Mucosa of descending colon (tissue), 3 donors: ENCODE measurements around the gene C1QTNF4. TPM values are rescaled to one million over a fixed set of nuclear protein-coding genes. Genes with fewer than 3 reads are reported as not detected.

Experiments used
- ATAC-seq: fragments of 200-7000 bp; cut with Tn5 transposase; one replicate; pipeline ENCODE4 v1.9.1; 2020; ENCODE audit warnings: mild to moderate bottlenecking, moderate library complexity
- DNase-seq, 3 donors: peaks; one replicate each; pipeline ENCODE4 v3.0.0-alpha.2; 2020
- H3K36me3 ChIP-seq: fragments of 200-600 bp; one replicate; pipeline ENCODE4 v1.8.0; 2021; ENCODE audit warnings: low read depth, mild to moderate bottlenecking
- H3K4me1 ChIP-seq: fragments of 200-600 bp; one replicate; pipeline ENCODE4 v1.8.0; 2021; ENCODE audit warnings: low read depth, mild to moderate bottlenecking
- H3K4me3 ChIP-seq: fragments of 200-600 bp; one replicate; pipeline ENCODE4 v1.8.0; 2021; ENCODE audit warnings: mild to moderate bottlenecking
- H3K9me3 ChIP-seq: fragments of 200-600 bp; one replicate; pipeline ENCODE4 v1.8.0; 2021; ENCODE audit warnings: mild to moderate bottlenecking
- intact Hi-C, 2 donors: fragments of 100-400 bp; cut with DNase I in 1 of 2; cut with micrococcal nuclease in 1 of 2; formaldehyde crosslinking; loops; one replicate each; pipeline versions ENCODE4 v1.11.0 to v1.11.1; 2022; cut with DNase I, micrococcal nuclease
- total RNA-seq, 3 donors: library from RNA; stranded (reverse); fragmentation: NEBNext Ultra II Directional in 2 of 3; extraction: Animal tissue kit (Norgen Biotek cat#: 25700) in 2 of 3; gene quantifications; one replicate each; pipeline versions ENCODE4 v1.2.1 to v1.2.4, GENCODE V29; 2021 to 2023
- TF ChIP-seq, protein P1 (sequence below): fragments of 200-600 bp; IDR thresholded peaks from one replicate; pipeline ENCODE4 v1.8.0; 2022; ENCODE audit warnings: antibody characterized with exemption, mild to moderate bottlenecking
- donor health status: DM: no; HTN: no; CAD: no; lungs with moderate emphysema.
- donor health status: DM: no; HTN: no; CAD: no.
- donor health status: DM: no; HTN: yes; CAD: no.

C1QTNF4 gene
- total RNA-seq, 3 donors from 2014 or later, result 0.17 to 3.5 (median 0.34) TPM

GRCh38 chr11:47589118-47589517, 5.1 kb downstream of the C1QTNF4 start:
- TF ChIP-seq, protein P1, sequence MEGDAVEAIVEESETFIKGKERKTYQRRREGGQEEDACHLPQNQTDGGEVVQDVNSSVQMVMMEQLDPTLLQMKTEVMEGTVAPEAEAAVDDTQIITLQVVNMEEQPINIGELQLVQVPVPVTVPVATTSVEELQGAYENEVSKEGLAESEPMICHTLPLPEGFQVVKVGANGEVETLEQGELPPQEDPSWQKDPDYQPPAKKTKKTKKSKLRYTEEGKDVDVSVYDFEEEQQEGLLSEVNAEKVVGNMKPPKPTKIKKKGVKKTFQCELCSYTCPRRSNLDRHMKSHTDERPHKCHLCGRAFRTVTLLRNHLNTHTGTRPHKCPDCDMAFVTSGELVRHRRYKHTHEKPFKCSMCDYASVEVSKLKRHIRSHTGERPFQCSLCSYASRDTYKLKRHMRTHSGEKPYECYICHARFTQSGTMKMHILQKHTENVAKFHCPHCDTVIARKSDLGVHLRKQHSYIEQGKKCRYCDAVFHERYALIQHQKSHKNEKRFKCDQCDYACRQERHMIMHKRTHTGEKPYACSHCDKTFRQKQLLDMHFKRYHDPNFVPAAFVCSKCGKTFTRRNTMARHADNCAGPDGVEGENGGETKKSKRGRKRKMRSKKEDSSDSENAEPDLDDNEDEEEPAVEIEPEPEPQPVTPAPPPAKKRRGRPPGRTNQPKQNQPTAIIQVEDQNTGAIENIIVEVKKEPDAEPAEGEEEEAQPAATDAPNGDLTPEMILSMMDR, result no peak
- Histone ChIP-seq H3K36me3 (no peaks in the 10 kb centered on the region), H3K9me3 (no peaks in the 10 kb centered on the region), H3K4me1 (peaks cover 7% of the 10 kb centered on the region), H3K4me3 (no peak overlapping the region)
- no peak for DNase-seq
- intact Hi-C loops, result no loop called here
- no peak for ATAC-seq

DNA sequence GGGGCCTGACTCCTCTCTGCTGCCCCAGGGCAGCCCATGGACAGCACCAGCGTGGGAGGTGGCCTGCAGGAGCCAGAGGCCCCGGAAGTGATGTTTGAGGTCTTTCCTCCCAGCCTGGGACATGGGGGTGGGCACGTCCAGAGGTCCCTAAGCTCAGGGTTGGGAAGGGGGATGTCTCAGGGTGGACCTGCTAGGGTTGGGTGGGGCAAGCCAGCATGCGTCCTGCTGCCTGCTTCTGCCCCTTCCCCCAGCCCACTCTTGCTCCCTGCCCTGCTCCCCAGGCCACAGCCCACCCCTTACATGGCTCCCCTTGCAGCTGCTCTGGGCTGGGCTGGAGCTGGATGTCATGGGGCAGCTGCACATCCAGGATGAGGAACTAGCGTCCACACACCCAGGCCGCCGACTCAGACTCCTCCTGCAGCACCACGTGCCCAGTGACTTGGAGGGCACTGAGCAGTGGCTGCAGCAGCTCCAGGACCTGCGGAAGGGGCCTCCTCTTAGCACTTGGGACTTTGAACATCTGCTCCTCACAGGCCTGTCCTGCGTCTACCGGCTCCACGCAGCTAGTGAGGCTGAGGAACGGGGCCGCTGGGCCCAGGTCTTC, 6.4 kb downstream of the C1QTNF4 start:
- intact Hi-C loops, result no loop called here
- Histone ChIP-seq H3K36me3 (peaks cover 5% of the 10 kb centered on the region), H3K4me3 (no peak overlapping the region), H3K9me3 (no peaks in the 10 kb centered on the region), H3K4me1 (no peaks in the 10 kb centered on the region)
- TF ChIP-seq, protein P1, result no peak
- peak; percentile 50 for ATAC-seq
- peak; percentile 22 to 68 (median 42) for DNase-seq

DNA sequence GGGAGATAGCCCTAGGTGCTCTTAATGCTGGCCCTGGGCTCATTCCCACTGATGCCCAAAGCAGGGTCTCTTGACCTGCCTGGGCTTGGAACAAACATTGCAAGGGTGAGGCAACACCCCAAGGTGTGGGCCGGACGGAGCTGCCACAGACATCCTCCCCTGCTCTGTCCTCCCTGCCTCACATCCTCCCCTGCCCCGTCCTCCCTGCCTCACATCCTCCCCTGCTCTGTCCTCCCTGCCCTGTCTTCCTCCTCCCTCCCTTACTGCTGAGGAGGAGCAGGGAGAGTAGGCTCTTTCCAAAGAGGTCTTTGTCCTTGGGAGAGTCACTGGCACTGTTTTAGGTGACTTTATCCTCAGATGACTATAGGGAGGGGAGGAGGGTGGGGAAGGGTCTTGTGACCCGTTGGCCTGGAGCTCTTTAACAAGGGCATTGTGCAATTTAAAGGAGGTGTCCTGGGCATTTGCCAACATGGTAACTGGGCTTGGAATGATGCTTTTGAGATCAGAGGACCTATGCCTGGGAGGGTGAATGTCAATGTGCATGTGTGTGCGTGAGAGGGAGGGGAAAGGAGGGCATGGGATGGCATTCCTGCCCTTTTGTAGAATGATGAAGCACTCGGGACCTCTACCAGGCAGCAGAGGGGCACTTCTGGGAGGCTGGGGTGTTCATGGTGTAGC, 7.0 kb downstream of the C1QTNF4 start:
- ATAC-seq (no peak), DNase-seq (no peak)
- TF ChIP-seq, protein P1, result no peak
- no peaks in the 10 kb centered on the region for H3K9me3 ChIP-seq
- H3K4me1 ChIP-seq, result no peaks in the 10 kb centered on the region
- no peak overlapping the region for H3K4me3 ChIP-seq
- H3K36me3 ChIP-seq, result peaks cover 9% of the 10 kb centered on the region
- intact Hi-C loops, result no loop called here

- Histone ChIP-seq H3K4me3 (no peak within 1 kb of the TSS), H3K36me3 (peaks cover 16% of the 10 kb centered on the region), H3K4me1 (no peaks in the 10 kb centered on the region), H3K9me3 (no peaks in the 10 kb centered on the region)
- DNase-seq (no peak), ATAC-seq (no peak)
- TF ChIP-seq, protein P1, result no peak
- intact Hi-C loops, result no loop called here
Observed at GRCh38 chr11:47586098-47586855, 7.9 kb downstream of the C1QTNF4 start, which contains the start of gene FAM180B. FAM180B (plus strand) TSS chr11:47586678; CDS start chr11:47586769, 91 bp downstream.

DNA sequence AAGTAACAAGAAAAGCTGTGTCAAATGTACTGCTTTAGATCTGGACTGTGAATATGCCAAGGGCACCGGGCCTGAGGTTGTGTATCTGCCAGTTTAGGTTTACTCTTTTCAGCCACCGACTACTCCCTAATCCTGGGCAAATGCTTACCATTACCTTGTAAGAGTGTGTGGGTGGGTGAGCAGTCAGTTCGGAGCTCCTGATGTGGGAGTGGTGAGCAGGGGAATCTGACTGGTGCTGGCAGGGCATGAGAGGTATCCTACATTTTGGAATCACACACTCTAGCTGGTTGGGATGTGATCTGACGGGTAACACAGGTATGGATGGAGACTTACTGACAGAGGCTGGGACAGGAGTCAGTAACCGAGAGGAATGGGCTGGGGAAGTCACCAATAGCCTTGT, 10.4 kb downstream of the C1QTNF4 start:
- ATAC-seq, result no peak
- Histone ChIP-seq H3K4me1 (no peaks in the 10 kb centered on the region), H3K9me3 (no peaks in the 10 kb centered on the region), H3K36me3 (peaks cover 16% of the 10 kb centered on the region), H3K4me3 (no peak overlapping the region)
- DNase-seq, result no peak
- TF ChIP-seq, protein P1, result no peak
- intact Hi-C loops, result no loop called here
